ENCODE data around the gene INTS7.
A peak's percentile ranks its signal among the peaks of the same experiment; 100 is the strongest.
"Not testable (repeated sequence)": the region's sequence is repeated elsewhere in the genome, so short reads cannot be mapped to it uniquely, and the experiment has no call there.

The INTS7 gene

DNA sequence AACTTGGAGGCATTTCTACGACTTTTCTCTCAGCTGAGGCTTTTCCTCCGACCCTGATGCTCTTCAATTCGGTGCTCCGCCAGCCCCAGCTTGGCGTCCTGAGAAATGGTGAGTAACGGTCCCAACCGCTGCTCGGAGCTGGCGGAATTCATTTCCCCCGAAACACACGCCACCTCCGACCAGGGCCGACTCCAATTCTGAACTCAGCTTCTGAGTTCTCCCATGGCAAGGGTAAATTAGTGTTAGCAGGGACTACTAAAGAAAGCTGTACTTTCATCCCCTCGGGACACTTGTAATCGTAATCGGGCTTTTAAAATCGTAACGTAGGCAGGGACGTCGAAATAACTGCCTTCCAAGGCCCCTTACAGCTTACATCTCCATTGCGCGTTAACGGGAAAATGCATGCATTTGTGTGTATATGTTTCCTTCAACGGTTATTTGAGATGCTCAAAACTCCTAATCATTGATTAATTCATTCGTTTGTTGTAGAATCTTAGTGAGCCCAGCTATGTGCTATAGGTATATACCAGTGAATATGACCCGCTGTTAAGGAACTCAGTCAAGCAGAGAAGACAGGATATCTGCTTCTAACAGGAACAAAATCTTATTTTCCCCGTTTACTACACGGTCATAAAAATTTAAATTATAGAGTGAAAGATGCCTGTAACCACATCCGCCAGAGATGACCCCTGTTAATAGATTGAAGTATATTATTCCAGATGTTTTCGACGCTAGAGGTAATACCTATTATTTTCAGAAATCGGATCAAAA lies 663 bp upstream of the INTS7 start:
- DNase-seq, result no peak

DNA sequence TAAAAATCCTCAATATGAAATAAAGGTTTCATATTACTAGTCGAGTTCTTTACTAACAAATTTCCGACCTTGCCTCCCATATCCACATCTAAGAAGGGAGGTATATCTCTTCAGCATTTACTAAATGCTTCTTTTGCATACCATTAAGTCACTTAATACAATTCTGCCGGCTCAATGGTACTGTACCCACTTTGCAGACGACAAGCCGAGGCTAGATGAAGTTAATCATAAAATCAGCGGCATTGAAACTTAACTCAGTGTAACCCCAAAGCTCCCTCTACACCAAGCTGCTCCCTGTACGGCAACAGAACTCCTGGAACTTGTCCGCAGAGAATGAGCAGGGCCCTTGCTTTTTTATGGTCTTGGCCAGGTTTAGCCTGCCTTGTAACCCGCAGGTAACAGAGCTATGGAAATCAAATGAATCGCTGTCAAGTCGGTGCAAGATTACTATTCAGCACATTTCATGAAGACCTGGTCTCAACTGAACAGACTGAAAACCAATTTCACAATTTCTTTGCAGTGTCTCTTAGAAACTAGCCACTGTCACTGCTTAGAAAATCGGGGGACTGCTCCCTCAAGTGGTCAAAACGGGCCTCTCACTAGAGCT lies 738 bp downstream of the INTS7 start:
- DNase-seq, result no peak

DNA sequence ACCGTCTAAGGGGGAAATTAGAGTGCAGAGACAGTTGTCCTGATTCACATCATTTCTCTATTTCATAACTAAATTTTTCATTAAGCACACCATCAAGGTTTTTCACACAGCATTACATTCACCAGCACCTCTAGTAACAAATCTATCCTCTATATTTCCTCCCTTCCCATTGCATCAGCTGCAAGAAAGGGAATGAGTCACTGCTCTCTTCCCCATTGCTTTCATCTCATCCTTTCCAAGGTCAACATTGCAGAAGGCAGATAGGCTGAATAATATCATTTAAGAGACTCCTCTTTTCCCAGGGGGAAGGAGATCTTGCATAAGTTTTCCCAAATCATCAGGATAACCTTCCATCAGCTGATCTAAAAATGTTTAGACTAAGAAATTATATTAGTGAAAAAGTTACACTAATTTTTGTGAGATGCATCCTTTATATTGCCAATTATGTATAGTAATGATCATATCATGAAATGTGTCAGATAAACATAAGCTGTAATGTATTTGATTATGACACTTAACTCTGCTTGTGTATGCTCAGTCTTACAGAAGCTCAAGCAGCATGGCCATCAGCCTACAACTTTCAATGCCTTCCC lies 4.3 kb downstream of the INTS7 start:
- DNase-seq, result no peak

DNA sequence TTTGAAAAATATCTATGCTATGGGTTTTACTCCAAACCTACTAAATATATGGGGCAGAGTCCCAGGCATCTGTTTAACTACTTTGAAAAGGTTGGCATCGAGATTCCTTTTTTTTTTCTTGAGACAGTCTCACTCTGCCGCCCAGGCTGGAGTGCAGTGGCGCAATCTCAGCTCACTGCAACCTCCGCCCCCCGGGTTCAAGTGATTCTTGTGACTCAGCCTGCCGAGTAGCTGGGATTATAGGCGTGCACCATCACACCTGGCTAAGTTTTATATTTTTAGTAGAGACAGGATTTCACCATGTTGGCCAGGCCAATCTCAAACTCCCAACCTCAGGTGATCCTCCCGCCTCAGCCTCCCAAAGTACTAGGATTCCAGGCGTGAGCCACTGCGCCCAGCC lies 7.6 kb downstream of the INTS7 start:
- not testable (repeated sequence) for DNase-seq

DNA sequence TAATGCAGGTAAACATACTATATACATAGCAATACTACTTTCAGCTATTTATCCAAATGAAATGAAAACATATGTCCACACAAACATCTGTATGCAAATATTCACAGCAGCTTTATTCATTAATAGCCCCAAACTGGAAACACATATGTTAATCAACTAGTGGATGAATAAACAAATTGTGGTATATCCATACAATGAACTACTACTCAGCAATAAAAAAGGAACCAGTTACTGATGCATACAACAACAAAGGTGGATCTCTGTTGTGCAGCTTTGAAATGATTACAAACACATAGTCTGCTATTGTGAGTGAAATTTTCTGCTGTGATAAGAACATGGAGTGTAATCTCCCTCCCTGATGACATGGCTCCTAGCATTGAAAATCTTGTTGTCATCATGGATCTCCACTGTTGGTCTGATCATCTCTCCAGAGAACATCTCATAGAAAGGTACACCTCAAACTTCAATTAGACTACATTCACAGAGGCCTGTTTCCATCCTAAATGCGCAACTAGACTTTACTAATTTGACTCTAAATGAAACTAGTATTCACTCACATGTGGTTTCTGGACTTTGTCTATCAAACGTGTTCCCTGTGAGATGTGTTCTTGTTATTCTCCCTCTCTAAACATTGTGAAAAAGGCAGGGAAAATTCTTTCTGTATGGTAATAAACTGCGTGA lies 10.7 kb downstream of the INTS7 start:
- DNase-seq, result no peak

DNA sequence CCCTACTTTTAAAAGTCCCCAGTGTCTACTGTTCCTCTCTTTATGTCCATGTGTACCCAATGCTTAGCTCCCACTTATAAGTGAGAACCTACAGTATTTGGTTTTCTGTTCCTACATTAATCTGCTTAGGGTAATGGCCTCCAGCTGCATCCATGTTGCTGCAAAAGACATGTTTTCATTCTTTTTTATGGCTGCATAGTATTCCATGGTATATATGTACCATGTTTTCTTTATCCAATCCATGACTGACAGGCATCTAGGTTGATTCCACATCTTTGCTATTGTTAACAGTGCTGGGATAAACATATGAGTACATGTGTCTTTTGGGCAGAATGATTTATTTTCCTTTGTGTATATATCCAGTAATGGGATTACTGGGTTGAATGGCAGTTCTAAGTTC lies 12.4 kb downstream of the INTS7 start:
- not testable (repeated sequence) for DNase-seq

DNA sequence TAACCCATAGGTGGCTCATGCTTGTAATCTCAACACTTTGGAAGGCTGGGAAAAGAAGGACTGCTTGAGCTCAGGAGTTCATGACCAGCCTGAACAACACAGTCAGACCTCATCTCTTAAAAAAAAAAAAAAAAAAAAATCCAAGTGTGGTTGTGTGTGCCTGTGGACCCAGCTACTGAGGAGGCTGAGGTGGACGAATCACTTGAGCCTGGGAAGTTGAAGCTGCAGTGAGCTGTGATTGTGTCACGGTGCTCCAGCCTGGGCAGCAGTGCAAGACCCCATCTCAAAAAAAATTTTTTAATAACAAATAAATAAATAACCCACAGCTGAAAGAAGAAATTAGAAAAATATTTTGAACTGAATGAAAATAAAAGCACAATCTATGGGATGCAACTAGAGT lies 13.8 kb downstream of the INTS7 start:
- no peak for DNase-seq

DNA sequence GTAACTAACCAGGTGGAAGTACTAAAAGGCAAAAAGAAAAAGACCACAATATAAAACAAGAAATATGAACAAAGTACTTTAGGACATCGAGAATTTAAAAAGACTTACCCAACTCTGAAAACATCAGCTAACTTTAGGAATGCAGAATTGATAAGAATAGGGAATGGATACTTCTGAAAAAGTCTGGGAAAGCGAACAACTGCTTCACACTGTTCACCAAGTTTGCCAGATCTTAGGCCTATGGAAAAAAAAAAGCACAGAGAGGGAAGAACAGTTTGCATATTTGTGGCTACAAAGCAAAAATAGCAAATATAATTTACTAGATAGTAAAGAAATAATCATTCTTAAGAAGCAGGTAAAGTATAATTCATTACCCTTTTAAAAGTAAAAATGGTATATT lies 14.4 kb downstream of the INTS7 start:
- DNase-seq, result no peak

DNA sequence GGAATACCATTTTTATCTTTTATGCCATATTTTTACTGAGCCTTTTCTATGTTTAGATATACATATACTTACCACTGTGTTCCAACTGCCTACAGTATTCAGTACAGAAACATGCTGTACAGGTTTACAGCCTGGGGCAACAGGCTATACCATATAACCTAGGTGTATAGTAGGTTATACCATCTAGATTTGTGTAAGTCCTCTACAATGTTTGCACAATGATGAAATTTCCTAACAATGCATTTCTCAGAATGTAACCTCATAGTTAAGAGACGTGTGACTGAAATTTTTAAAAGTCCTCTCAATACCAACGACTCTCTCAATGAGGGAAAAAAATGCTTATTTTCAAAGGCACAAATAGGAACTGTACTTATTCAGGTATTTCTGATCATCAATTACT lies 21.7 kb downstream of the INTS7 start:
- DNase-seq, result no peak

DNA sequence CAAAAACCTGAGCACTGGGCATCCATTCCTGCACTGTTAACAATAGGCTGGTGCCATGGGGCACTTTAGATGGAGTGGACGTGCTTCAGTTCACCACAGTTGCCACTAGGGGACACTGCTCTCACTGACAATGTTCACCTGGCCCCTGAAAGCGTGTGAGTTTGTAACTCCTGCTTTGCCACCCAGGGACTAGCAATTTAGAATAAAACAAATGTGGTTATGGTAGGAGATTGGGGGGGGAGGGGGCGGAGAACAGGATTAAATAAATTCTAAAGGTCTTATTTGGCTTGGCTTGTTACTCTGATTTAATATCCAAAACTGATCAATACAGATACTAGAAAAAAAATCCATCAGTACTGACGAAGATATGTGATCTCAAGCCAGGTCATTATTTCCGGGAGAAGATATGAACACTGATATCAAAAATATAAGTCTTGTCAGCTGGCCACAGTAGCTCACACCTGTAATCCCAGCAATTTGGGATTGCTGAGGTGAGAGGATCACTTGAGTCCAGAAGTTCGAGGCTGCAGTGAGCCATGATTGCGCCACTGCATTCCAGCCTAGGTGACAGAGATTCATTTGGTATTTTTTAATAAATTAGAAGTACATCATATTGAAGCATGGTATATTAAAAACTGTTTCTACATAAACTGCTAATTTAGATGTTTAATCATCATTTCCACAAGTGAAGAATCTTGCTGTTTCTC lies 23.2 kb downstream of the INTS7 start:
- DNase-seq, result peak; percentile 76

DNA sequence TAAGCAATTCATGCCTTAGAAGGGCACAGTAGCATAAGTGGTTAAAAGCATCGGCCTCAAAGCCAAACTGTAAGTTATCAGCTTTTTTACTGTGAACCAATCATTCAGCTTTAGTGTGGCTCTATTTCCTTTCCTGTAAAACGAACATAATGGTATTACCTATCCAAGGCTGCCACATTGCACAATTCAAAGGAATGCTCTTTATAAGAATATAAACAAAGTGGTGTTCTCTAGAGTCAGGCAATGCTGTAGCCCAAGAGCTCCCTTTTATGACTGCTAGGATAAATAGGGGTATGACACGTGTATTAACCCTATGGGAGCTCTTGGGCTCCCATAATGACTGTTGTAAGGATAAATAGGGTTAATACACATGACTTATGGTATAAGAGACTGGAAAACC lies 25.4 kb downstream of the INTS7 start:
- DNase-seq, result no peak

DNA sequence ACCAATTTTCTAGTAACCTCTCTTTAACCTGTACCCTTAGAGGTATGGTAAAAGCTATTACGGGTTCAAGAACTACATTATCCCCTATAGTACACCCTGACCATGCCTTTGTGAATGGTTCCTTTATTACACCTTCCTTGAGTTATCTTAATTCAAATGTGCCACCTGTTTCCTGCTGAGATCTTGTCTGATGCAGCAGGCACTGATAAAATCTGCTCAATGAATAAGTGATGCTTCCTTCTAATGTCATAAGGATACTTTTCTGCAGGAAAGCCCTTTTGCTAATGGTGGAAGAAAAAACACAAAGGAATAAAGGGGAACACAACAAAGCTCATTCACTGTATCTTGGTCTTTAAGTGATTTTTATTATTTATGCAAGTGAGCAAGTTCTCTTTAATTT lies 25.8 kb downstream of the INTS7 start:
- DNase-seq, result no peak

DNA sequence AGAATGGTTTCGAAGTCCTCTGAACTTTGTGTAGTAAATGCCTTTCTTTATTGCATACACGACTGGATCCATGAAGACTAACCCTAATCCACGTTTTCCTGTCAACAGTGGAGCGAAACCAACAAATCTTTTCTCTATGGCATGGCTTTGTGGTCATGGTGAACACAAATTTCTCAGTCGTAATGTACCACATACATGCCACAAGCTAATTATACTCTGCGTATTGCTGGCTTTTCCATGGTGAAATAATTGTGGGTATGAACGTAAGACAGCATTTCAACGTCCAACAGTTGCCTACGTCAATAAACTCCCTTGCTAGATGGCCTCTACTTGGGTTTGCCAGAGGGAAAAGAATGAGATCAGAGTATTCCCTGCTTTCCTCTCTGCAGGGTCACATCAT lies 27.5 kb downstream of the INTS7 start:
- DNase-seq, result no peak

DNA sequence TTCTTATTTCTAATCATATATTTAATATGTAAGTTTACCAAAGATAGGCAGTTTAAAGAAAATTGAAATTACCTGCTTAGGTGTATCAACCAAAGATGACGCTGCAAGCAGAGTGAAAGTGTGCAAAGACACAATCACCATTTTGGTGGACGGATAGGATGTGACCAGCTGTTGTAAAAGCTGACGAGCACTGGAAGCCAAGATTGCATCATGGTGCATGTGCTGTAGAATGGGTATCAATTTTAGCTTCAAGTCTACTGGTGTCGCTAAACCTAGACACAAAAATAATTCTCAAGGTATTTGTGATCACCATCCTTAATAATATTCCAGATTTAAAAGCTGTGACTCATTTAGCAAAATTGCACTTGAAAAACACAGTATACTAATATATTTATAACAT lies 28.2 kb downstream of the INTS7 start:
- DNase-seq, result no peak

DNA sequence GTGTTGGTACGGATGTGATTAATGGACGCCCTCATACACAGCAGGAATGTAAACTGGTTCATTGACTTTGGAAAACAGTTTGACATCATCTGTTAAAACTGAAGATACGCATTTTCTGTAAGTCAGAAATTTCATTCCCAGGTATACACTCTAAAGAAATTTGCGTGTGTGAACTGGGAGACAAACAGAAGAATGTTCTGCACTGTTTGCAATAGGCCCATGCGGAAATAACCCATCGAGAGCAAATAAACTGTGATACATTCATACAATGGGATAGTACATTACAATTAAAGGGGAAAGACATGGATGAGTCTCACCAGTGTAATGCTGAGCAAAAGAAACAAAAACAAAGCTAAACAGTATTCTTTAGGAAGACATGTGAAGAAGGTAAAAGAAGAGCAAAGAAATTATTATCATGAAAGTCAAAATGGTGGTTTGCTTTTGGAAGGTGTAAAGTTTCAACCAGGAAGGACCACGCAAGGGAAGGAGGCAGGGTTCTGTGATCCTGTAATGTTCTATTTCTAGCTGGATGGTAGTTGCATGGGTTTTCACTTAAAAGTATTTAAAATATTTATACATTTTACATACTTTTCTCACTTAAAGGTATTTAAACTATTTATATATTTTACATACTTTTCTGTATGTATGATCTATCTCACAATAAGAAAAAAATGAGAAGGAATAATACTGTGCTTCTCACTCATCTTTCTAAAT lies 30.3 kb downstream of the INTS7 start:
- no peak for DNase-seq

DNA sequence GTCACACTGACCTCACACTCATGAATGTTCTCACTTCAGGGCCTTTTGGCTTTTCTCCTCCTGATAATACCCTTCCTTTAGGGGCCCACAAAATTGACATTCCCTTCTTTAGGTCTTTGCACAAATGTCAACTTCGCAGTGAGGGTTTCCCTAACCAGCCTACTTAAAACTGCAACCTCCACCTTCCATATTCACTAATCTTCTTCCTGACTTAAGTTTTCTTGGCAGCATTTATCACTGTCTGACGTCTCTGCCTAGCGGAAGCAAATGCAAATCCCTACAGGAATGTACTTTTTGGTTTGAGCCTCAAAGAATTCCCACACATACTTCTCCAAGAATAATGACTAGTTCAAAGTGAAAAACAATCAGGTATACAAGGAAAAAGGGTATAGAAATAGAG lies 32.8 kb downstream of the INTS7 start:
- no peak for DNase-seq

DNA sequence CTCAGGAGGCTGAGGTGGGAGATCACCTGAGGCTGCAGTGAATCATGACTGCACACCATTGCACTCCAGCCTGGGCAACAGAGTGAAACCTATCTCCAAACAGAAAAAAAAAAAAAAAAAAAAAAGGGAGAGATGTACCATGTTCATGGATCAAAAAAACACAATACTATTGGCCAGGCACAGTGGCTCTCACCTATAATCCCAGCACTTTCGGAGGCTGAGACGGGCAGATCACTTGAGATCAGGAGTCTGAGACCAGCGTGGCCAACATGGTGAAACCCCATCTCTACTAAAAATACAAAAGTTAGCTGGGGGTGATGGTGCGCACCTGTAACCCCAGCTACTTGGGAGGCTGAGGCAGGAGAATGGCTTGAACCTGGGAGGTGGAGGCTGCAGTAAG lies 37.9 kb downstream of the INTS7 start:
- DNase-seq, result not testable (repeated sequence)

DNA sequence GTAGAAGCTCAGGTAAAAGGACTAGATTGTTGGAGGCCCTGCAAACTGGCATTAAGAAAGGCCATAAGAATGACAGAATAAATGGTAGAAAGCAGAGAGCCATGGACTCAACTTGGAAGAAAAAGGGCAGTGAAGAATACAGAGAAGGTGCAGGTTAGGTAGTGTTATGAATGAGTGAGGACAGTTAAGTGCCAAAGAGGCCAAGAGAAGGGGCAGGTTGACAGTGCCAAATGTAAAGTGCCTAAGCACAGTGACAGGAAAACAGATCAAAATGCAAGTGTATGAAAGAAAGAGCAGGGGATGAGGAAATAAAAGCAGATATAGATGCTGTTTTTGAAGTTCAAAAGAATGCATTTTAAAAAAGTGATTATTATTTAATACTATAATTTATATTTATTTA lies 43.7 kb downstream of the INTS7 start:
- DNase-seq, result no peak

DNA sequence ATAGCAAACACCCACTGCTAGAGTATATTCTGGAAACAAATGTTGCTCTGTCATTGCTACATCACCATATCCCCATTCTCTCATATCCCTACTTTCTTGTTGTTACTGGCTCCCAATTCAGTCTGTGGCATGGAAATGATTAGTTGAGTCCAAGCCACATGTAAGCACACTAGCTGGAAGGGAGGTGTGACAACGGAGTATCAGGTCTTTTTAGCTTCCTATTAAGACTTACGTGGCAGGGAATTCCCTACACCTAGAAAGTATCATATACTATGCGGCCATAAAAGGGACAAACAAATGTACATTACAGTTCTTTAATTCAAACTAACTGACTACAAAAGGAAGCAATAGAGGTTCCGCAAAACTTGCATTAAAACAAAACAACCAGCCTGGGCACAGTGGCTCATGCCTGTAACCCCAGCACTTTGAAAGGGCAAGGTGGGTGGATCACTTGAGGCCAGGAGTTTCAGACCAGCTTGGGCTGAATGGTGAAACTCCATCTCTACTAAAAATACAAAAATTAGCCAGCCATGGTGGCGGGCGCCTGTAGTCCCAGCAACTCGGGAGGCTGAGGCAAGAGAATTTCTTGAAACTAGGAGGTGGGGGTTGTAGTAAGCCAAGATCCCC lies 48.6 kb downstream of the INTS7 start:
- DNase-seq, result no peak

DNA sequence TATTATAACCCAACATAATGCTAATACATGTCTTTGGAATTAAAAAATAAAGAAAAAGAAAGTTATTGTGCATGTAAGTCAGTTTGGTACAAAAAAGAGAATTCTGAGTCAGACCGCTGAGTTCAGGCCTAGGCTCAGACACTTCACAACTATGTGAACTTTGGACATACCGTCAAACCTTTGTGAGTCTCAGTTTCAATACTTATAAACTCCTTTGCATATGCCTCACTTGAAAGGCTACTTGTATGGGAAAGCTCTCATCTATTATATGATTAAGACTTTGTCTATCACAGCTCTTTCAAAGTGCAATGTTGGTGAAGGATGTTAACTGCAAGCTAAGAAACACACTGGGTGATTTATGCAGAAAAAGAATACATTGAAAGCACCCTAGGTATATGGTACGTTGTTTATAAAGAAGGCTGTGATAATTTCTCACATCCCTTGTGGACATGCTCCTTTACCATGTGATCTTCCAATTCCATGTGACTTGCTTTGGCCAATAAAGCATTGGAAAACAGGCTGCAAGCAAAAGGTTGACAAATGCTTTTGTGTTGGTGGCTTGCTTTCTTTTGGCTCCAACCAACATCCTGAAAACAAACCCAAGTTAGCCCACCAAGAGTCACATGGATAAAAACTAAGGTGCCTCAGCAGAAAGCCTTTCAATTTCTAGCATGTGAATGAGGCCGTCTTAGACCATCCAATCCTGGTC lies 49.6 kb downstream of the INTS7 start:
- no peak for DNase-seq

DNA sequence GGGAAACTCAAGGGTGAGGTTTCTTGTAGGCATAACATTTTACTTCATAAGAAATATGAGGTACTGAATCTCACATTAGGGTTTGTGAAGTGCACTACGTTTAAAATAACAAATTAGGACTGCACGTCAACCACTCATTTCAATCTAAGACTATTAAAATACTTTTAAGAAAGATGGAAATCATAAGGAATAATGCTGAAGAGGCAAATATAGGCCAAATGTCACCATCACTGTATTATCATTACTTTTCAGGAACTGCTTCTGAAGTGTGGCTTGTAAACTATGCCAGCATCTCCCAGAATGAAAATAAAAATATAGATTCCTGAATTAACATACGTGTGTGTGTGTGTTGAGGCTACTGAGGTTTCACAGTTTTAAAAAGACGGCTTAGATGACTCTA lies 56.8 kb downstream of the INTS7 start:
- DNase-seq, result no peak

All from CD4-positive, alpha-beta T cell treated with Interleukin-10 for 1 hour (primary cell).